HepG2 (cell line): ENCODE measurements around the gene TRPC4AP. TPM values are rescaled to one million over a fixed set of nuclear protein-coding genes. Genes with fewer than 3 reads are reported as not detected.

Source experiments
- ATF7 ChIP-seq, 2 experiments: fragments of 450-650 bp in 1 of 2; sonication (generic) in 1 of 2; formaldehyde crosslinking in 1 of 2; IDR thresholded peaks; 2 replicates each; pipeline versions ENCODE4 v1.4.0 to v1.6.1; 2016 to 2020; ENCODE audit warnings: antibody characterized with exemption in 1 of 2, mild to moderate bottlenecking in 1 of 2, missing genetic modification reagents in 1 of 2
- CEBPB ChIP-seq: IDR thresholded peaks from 2 replicates; pipeline ENCODE4 v1.6.1; 2011; ENCODE audit warnings: low read depth, low read length, improper control_type of control experiment, borderline replicate concordance
- EED ChIP-seq: sonication (generic); formaldehyde crosslinking; IDR thresholded peaks from 2 replicates; pipeline ENCODE4 v1.5.0; 2020; ENCODE audit warnings: mild to moderate bottlenecking, missing genetic modification reagents
- HOXA9 ChIP-seq: sonication (generic); formaldehyde crosslinking; IDR thresholded peaks from 2 replicates; pipeline ENCODE4 v1.8.1; 2022; ENCODE audit warnings: missing genetic modification reagents, mild to moderate bottlenecking, moderate library complexity, borderline replicate concordance
- KLF9 ChIP-seq: IDR thresholded peaks from 2 replicates; pipeline ENCODE4 v1.6.1; 2016; ENCODE audit warnings: low read depth
- MATR3 ChIP-seq: sonication (generic); formaldehyde crosslinking; IDR thresholded peaks from 2 replicates; pipeline ENCODE4 v1.4.0; 2020; ENCODE audit warnings: missing genetic modification reagents
- MIER2 ChIP-seq: IDR thresholded peaks from 2 replicates; pipeline ENCODE4 v1.6.1; 2016; ENCODE audit warnings: missing biosample characterization, missing genetic modification reagents
- MLX ChIP-seq: IDR thresholded peaks from 2 replicates; pipeline ENCODE4 v1.6.1; 2016
- NR2F6 ChIP-seq, 2 experiments: IDR thresholded peaks; 2 replicates each; pipeline ENCODE4 v1.6.1; 2016; ENCODE audit warnings: antibody characterized with exemption in 1 of 2, mild to moderate bottlenecking in 1 of 2
- RARG ChIP-seq: sonication (generic); formaldehyde crosslinking; IDR thresholded peaks from 2 replicates; pipeline ENCODE4 v1.4.0; 2020; ENCODE audit warnings: low read depth, mild to moderate bottlenecking, missing genetic modification reagents
- SPEN ChIP-seq: sonication (generic); formaldehyde crosslinking; IDR thresholded peaks from 2 replicates; pipeline ENCODE4 v1.5.1; 2020; ENCODE audit warnings: low read depth, mild to moderate bottlenecking, missing genetic modification reagents
- SUZ12 ChIP-seq: fragments of 150-350 bp; IDR thresholded peaks from 2 replicates; pipeline ENCODE4 v1.6.1; 2014; ENCODE audit warnings: low read depth, low read length
- ZBTB7A ChIP-seq: sonication (generic); formaldehyde crosslinking; IDR thresholded peaks from 2 replicates; pipeline ENCODE4 v1.8.0; 2022; ENCODE audit warnings: mild to moderate bottlenecking, missing genetic modification reagents
- ZMYM4 ChIP-seq: sonication (generic); formaldehyde crosslinking; IDR thresholded peaks from 2 replicates; pipeline ENCODE4 v1.8.1; 2023; ENCODE audit warnings: mild to moderate bottlenecking, missing genetic modification reagents
- ZNF274 ChIP-seq: sonication (generic); formaldehyde crosslinking; IDR thresholded peaks from 2 replicates; pipeline ENCODE4 v1.5.1; 2020; ENCODE audit warnings: mild to moderate bottlenecking, missing genetic modification reagents
- ZNF335 ChIP-seq: sonication (generic); formaldehyde crosslinking; IDR thresholded peaks from 2 replicates; pipeline ENCODE4 v1.4.0; 2020; ENCODE audit warnings: missing genetic modification reagents
- ZNF44 ChIP-seq: sonication (generic); formaldehyde crosslinking; IDR thresholded peaks from 2 replicates; pipeline ENCODE4 v1.5.1; 2020; ENCODE audit warnings: mild to moderate bottlenecking, missing genetic modification reagents
- ZNF674 ChIP-seq: sonication (generic); formaldehyde crosslinking; IDR thresholded peaks from 2 replicates; pipeline ENCODE4 v1.5.0; 2020; ENCODE audit warnings: low read depth, mild to moderate bottlenecking, missing genetic modification reagents
- ZNF747 ChIP-seq: sonication (generic); formaldehyde crosslinking; IDR thresholded peaks from 2 replicates; pipeline ENCODE4 v1.8.1; 2023; ENCODE audit warnings: missing genetic modification reagents, mild to moderate bottlenecking, borderline replicate concordance
- ZNF816 ChIP-seq: sonication (generic); formaldehyde crosslinking; IDR thresholded peaks from 2 replicates; pipeline ENCODE4 v1.8.0; 2022; ENCODE audit warnings: missing genetic modification reagents, mild to moderate bottlenecking, borderline replicate concordance
- polyA plus RNA-seq, 8 experiments: library from polyadenylated mRNA; depleted of rRNA in 3 of 8; stranded (reverse) in 7 of 8; unstranded in 1 of 8; fragments of >200 nt; fragmentation: Illumina TruSeq in 4 of 8; extraction: Trizol in 4 of 8; gene quantifications; 2 replicates each; pipeline versions ENCODE4 v1.2.1 to v1.2.3, GENCODE V29; 2011 to 2016; ENCODE audit warnings: low read depth in 4 of 8, missing spikeins in 1 of 8, mixed read lengths in 1 of 8; ENCODE audit not compliant: insufficient read depth in 1 of 8
- total RNA-seq, 5 experiments: library from RNA; depleted of rRNA; stranded (reverse); fragments of >200 nt; fragmentation: Illumina TruSeq; extraction: Trizol; gene quantifications; 2 replicates each; pipeline ENCODE4 v1.2.3, GENCODE V29; 2016; ENCODE audit warnings: low read depth in 1 of 5
- TF ChIP-seq, protein P1 (sequence below), 2 experiments: fragments of 450-650 bp in 1 of 2; sonication (generic) in 1 of 2; formaldehyde crosslinking; IDR thresholded peaks; 2 replicates each; pipeline versions ENCODE4 v1.5.0 to v1.8.0; 2020 to 2022; ENCODE audit warnings: mild to moderate bottlenecking in 1 of 2, missing genetic modification reagents in 1 of 2
- TF ChIP-seq, protein P2 (sequence below), 2 experiments: sonication (generic) in 1 of 2; formaldehyde crosslinking in 1 of 2; IDR thresholded peaks; 2 replicates each; pipeline versions ENCODE4 v1.6.1 to v1.9.0; 2014 to 2022; ENCODE audit warnings: antibody characterized with exemption in 1 of 2, borderline replicate concordance in 1 of 2, inconsistent platforms in 1 of 2, low read depth in 1 of 2, missing genetic modification reagents in 1 of 2

The TRPC4AP gene
- total and polyA plus RNA-seq, 2 of the 13 experiments (the other 11 are each of a cell fraction or from before 2014, with no cell fraction given), result 136 to 137 TPM

- TF ChIP-seq, protein P1, sequence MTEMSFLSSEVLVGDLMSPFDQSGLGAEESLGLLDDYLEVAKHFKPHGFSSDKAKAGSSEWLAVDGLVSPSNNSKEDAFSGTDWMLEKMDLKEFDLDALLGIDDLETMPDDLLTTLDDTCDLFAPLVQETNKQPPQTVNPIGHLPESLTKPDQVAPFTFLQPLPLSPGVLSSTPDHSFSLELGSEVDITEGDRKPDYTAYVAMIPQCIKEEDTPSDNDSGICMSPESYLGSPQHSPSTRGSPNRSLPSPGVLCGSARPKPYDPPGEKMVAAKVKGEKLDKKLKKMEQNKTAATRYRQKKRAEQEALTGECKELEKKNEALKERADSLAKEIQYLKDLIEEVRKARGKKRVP (CRISPR knock-in tag; IDR thresholded peaks at IDR 0.05), result peak in 1 of 2 experiments; percentile 56; a peak in 2 of 4 replicates
- TF ChIP-seq CEBPB (peak; percentile 86), MATR3 (no peak), ZMYM4 (no peak), ATF7 (IDR thresholded peaks at IDR 0.05) (peak; percentile 48), ATF7 (CRISPR knock-in tag; IDR thresholded peaks at IDR 0.05) (no peak), ZNF335 (CRISPR knock-in tag) (no peak), EED (CRISPR knock-in tag) (0 out of 2 replicates have a peak, but pooled peaks have one; percentile 15), ZNF747 (CRISPR knock-in tag) (no peak), ZBTB7A (CRISPR knock-in tag) (peak; percentile 51; the same call in 1 of the 2 replicates), MLX (CRISPR knock-in tag) (no peak), KLF9 (CRISPR knock-in tag) (no peak; the same call in 1 of the 2 replicates), MIER2 (CRISPR knock-in tag) (0 out of 2 replicates have a peak, but pooled peaks have one; percentile 3), ZNF674 (CRISPR knock-in tag) (0 out of 2 replicates have a peak, but pooled peaks have one; percentile 27), ZNF816 (CRISPR knock-in tag) (0 out of 2 replicates have a peak, but pooled peaks have one; percentile 21), RARG (CRISPR knock-in tag) (0 out of 2 replicates have a peak, but pooled peaks have one; percentile 42), NR2F6 (IDR thresholded peaks at IDR 0.05) (peak; percentile 6; the same call in 1 of the 2 replicates), NR2F6 (CRISPR knock-in tag; IDR thresholded peaks at IDR 0.05) (no peak), ZNF44 (CRISPR knock-in tag) (peak; percentile 57; the same call in 1 of the 2 replicates), HOXA9 (CRISPR knock-in tag) (peak; percentile 77; the same call in 1 of the 2 replicates), SPEN (no peak), SUZ12 (no peak), ZNF274 (CRISPR knock-in tag) (0 out of 2 replicates have a peak, but pooled peaks have one; percentile 3)
- TF ChIP-seq, protein P2, sequence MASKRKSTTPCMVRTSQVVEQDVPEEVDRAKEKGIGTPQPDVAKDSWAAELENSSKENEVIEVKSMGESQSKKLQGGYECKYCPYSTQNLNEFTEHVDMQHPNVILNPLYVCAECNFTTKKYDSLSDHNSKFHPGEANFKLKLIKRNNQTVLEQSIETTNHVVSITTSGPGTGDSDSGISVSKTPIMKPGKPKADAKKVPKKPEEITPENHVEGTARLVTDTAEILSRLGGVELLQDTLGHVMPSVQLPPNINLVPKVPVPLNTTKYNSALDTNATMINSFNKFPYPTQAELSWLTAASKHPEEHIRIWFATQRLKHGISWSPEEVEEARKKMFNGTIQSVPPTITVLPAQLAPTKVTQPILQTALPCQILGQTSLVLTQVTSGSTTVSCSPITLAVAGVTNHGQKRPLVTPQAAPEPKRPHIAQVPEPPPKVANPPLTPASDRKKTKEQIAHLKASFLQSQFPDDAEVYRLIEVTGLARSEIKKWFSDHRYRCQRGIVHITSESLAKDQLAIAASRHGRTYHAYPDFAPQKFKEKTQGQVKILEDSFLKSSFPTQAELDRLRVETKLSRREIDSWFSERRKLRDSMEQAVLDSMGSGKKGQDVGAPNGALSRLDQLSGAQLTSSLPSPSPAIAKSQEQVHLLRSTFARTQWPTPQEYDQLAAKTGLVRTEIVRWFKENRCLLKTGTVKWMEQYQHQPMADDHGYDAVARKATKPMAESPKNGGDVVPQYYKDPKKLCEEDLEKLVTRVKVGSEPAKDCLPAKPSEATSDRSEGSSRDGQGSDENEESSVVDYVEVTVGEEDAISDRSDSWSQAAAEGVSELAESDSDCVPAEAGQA (IDR thresholded peaks at IDR 0.05; ENCODE audit: low read depth), result 0 out of 2 replicates have a peak, but pooled peaks have one; percentile 5
- TF ChIP-seq, protein P2 (CRISPR knock-in tag; IDR thresholded peaks at IDR 0.05; ENCODE audit: borderline replicate concordance), result no peak
Observed at GRCh38 chr20:35093267-35093884, 769 bp upstream of the TRPC4AP start (continued).
